Ovary (tissue), 3 donors: ENCODE results near the gene AFF2.

ENCODE experiments used
- CTCF ChIP-seq, 3 donors: fragments of 450-650 bp in 2 of 3; fragments of 200-600 bp in 1 of 3; IDR thresholded peaks; one replicate each; pipeline versions ENCODE4 v1.5.1 to v1.8.0; 2016 to 2022; ENCODE audit warnings: antibody characterized with exemption in 3 of 3, mild to moderate bottlenecking in 1 of 3
- EP300 ChIP-seq: sonication (generic); formaldehyde crosslinking; IDR thresholded peaks from one replicate; pipeline ENCODE4 v1.6.1; 2017; ENCODE audit warnings: antibody characterized with exemption
- donor health status: DM: no; HTN: no; CAD: no.

- TF ChIP-seq CTCF (IDR thresholded peaks at IDR 0.05): no peak
- no peak for TF ChIP-seq EP300
Observed at GRCh38 chrX:148659481-148659880, 159.1 kb downstream of the AFF2 start.
